HG03432 (cell line): ENCODE measurements around the gene GRID2IP.
A peak's percentile ranks its signal among the peaks of the same experiment; 100 is the strongest.
"Not testable (repeated sequence)": the region's sequence is repeated elsewhere in the genome, so short reads cannot be mapped to it uniquely, and the experiment has no call there.

ENCODE experiments used
- ATAC-seq: cut with Tn5 transposase; IDR thresholded peaks from one replicate; pipeline ENCODE4 v1.9.1; 2021; ENCODE audit warnings: mild to moderate bottlenecking, moderate library complexity; ENCODE audit not compliant: unreplicated experiment

GRID2IP gene

GRCh38 chr7:6551016-6551511 is at the start of gene GRID2IP:
GRID2IP (minus strand) TSS chr7:6551461; CDS start chr7:6551436, 25 bp downstream.
- ATAC-seq: no peak

GRCh38 chr7:6600093-6600492 is 48.8 kb upstream of the GRID2IP start:
- no peak for ATAC-seq

DNA sequence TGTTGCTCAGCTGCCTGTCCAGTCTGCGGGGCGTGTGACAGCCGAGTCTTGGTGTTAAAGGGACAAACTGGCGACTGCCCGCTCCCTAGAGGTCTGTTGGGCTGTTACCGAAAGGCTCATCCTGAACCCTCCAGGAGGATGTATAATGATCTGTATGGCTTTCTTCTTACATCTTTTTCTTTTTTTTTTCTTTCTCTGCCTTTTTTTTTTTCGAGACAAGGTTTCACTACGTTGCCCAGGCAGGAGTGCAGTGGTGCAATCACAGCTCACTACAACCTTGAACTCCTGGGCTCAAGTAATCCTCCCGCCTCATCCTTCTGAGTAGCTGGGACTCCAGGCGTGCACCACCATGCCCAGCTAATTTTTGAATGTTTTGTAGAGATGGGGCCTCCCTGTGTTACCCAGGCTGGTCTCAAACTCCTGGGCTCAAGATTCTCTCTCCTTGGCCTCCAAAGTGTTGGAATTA is 39.4 kb upstream of the GRID2IP start:
- peak; percentile 26 for ATAC-seq

GRCh38 chr7:6589829-6590644 is 38.8 kb upstream of the GRID2IP start, which contains the start of gene INTS15:
INTS15 (plus strand) TSS chr7:6590021; CDS start chr7:6590284, 263 bp downstream.
- peak; percentile 87 for ATAC-seq

DNA sequence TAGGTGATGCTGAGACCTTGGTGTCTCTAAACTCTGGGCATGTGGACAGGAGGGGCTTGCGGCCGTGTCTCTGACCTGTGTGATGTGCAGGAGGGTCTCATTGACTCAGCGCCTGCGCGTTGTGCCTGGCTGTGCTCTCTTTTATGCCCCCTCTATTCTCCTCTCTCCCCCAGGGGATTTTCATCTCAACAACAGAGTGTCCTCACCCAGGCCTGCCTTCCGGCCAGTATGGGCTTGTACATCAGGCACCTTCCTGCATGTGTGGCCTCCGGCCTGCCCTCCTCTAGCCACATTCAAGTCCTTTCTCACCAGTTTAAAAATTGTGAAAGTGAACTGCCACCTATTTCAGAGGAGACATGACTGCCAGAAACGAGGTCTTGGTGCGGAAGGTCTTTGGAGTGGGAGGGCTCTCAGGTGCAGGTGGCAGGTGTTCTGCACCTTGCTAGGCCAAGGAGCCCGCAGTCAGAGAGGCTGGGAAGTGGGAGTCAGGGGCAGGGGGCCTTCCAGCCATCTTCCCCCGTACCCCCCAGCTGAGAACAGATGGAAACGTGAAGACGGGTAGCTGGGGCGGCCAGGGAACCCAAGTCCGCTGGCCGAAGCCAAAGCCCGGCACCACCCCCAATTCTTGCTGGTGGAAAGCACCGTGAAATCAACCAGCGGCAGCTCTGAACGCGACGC is 38.0 kb upstream of the GRID2IP start:
- no peak for ATAC-seq

DNA sequence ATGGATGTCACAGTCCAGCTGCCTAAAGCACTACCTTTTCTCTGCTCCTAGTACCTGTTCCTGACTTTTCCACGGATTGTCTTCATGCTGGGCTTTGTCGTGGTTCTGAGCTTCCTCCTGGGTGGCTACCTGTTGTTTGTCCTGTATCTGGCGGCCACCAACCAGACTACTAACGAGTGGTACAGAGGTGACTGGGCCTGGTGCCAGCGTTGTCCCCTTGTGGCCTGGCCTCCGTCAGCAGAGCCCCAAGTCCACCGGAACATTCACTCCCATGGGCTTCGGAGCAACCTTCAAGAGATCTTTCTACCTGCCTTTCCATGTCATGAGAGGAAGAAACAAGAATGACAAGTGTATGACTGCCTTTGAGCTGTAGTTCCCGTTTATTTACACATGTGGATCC is 37.3 kb upstream of the GRID2IP start:
- no peak for ATAC-seq

DNA sequence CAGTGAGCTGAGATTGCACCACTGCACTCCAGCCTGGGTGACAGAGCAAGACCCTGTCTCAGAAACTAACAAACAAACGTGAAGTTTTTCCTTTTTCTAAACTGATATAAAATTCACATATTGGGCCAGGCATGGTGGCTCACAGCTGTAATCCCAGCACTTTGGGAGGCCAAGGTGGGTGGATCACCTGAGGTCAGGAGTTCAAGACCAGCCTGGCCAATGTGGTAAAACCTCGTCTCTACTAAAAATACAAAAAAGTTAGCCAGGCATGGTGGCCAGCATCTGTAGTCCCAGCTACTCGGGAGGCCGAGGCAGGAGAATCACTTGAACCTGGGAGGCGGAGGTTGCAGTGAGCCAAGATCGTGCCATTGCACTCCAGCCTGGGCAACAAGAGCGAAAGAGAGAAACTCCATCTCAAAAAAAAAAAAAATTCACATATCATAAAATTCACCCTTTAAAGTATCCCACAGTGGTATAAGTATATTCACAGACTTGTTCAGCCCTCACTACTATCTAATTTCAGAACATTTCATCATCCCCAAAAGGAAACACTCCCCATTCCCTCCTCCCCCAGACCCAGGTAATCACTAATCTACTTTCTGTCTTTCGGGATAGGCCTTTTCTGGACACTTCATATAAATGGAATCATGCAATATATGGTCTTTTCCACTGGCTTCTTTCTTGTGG is 34.6 kb upstream of the GRID2IP start:
- ATAC-seq: not testable (repeated sequence)

- no peak for ATAC-seq
Observed at GRCh38 chr7:6579446-6579845, 28.2 kb upstream of the GRID2IP start.

GRCh38 chr7:6578114-6579084 is 27.1 kb upstream of the GRID2IP start:
- ATAC-seq: no peak

DNA sequence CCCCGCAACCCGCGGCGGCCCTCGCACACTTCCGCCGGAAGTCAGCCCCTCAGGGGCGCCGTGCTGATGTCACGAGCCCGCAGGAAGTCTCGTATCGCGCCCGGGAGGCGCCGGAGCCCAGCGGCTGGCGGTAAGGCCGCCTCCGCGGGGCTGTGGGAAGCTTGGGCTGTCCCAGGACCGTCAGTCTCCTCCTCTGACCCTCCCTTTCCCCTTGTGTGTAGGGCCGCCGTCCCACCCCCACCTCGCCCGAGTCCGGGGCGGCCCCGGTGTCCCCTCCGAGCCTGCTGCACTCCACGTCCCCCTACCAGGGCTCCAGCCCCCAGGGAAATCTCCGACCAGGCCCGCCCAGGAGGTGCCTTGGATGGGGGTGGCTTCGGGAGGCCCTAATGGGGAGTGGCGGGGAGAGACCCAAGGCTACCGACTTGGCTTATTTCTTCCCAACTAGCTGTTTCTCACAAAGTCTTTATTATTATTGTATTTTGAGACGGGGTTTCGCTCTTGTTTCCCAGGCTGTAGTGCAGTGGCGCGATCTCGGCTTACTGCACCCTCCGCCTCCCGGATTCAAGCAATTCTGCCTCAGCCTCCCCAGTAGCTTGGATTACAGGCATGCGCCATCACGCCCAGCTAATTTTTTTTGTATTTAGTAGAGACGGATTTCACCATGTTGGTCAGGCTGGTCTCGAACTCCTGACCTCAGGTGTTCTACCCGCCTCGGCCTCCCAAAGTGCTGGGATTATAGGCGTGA is 26.3 kb upstream of the GRID2IP start, which contains the start of gene ZDHHC4:
TSS of gene ZDHHC4 (plus strand) at position 86 of the 745 bp plus-strand sequence. CDS start 3,108 bp downstream, outside the sequence.
- peak; percentile 98 for ATAC-seq

GRCh38 chr7:6576867-6577368 is 25.7 kb upstream of the GRID2IP start:
- not testable (repeated sequence) for ATAC-seq

DNA sequence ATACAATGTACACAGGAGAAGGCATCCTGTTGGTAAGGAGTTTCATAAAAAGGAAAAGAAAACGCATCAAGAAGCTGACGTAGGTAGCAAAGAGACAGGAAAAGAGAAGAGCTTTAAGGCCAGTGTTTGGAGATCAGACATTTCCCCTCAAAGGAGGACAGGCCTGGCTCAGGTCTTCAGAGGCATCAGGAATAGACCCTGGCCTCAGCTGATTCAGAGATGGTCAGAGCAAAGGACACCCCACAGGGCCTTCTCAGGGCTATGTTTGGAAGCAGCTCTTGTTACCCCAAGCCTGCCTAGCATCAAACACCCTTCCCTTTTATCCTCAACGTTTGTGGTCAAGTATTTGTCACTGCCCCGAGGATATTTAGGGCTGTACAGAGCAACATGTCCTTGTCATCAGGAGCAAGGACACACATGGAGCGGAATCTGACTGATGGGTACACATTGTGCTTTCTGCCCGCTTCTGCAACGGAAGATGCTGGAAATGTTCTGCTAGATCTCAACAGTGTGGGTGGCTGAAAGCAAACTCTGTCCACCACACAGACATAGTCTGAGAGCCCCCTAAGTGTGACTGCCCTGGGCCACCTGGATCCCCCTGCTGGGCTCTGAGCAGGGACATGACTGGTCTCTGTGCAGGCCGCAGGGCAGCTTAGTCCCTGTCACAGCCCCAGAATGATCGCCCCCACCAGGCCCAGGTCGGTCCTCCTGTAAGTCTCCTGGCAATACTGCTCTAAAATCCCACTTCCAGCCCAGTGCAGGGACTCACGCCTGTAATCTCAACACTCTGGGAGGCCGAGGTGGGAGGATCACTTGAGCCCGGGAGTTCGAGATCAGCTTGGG is 25.0 kb upstream of the GRID2IP start:
- no peak for ATAC-seq

- no peak for ATAC-seq
Observed at GRCh38 chr7:6575281-6576023, 24.2 kb upstream of the GRID2IP start.

GRCh38 chr7:6571160-6571779 is 20.0 kb upstream of the GRID2IP start:
- peak; percentile 59 for ATAC-seq

DNA sequence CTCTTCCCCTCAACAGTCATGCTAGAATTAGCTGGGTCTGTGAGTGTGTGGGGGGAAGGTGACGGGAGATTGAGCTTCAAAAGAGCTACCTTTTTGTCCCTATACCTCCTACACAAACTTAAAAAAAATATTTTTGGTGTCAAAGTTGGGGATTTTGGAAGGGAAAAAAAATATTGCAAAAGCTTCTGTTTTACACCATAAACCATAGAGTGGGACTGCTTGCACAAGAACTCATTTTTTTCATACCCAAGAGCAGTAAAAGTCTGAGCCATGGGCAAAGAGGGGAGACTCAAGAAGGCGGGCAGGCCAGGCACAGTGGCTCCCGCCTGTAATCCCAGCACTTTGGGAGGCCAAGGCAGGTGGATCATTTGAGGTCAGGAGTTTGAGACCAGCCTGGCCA is 16.6 kb upstream of the GRID2IP start:
- ATAC-seq: no peak

DNA sequence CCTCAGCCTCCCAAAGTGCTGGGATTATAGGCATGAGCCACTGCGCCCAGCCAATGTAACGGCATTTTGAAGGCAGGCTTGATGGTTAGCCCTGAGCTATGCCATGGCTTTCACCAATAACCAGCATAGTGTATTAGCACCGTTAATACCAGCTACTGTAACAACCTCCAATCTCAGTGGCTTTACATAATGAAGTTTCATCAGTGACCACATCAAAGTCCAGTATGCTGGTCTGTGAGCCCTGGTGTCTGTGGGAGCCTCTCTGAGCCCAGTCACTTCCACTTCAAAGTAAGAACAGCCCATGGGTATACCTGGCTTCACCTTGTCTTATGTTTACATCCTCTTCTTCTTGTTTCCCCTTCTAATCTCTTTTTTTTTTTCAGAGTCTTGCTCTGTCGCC is 14.4 kb upstream of the GRID2IP start:
- no peak for ATAC-seq
